Measurements from ENCODE around the gene XYLT2. TPM values are rescaled to one million over a fixed set of nuclear protein-coding genes. Genes with fewer than 3 reads are reported as not detected.
A peak's percentile ranks its signal among the peaks of the same experiment; 100 is the strongest.

XYLT2 gene
- total RNA-seq, 1 experiment from 2014 or later = 39.7 TPM

GRCh38 chr17:50346313-50347116 lies 589 bp downstream of the XYLT2 start (continued):
- TF ChIP-seq ZNF532 (CRISPR knock-in tag; IDR thresholded peaks at IDR 0.05; ENCODE audit: borderline replicate concordance) (no peak), GTF2I (CRISPR knock-in tag; conservative IDR thresholded peaks at IDR 0.05) (no peak), HMGA2 (CRISPR knock-in tag; IDR thresholded peaks at IDR 0.05) (no peak), ETV6 (CRISPR knock-in tag; IDR thresholded peaks at IDR 0.05) (0 out of 2 replicates have a peak, but pooled peaks have one; percentile 35), TP53 (CRISPR knock-in tag; IDR thresholded peaks at IDR 0.05) (no peak), ELF4 (CRISPR knock-in tag; IDR thresholded peaks at IDR 0.05; ENCODE audit: low read depth) (no peak), ATF3 (CRISPR knock-in tag; conservative IDR thresholded peaks at IDR 0.05) (no peak), EMX1 (CRISPR knock-in tag; IDR thresholded peaks at IDR 0.05) (no peak), ZNF232 (CRISPR knock-in tag; IDR thresholded peaks at IDR 0.05) (no peak), PRDM15 (CRISPR knock-in tag; IDR thresholded peaks at IDR 0.05) (no peak), ZMAT4 (CRISPR knock-in tag; IDR thresholded peaks at IDR 0.05) (no peak), NR3C1 (CRISPR knock-in tag; conservative IDR thresholded peaks at IDR 0.05; ENCODE audit: low read depth) (no peak), ZNF138 (CRISPR knock-in tag; conservative IDR thresholded peaks at IDR 0.05) (no peak), NR2C2 (CRISPR knock-in tag; IDR thresholded peaks at IDR 0.05) (no peak), FOXP1 (CRISPR knock-in tag; IDR thresholded peaks at IDR 0.05; ENCODE audit: borderline replicate concordance) (peak; percentile 58; the same call in 1 of the 2 replicates), FOXJ3 (CRISPR knock-in tag; IDR thresholded peaks at IDR 0.05; ENCODE audit: borderline replicate concordance) (no peak), NR1H2 (CRISPR knock-in tag; IDR thresholded peaks at IDR 0.05) (no peak), KAT7 (CRISPR knock-in tag; IDR thresholded peaks at IDR 0.05; ENCODE audit: borderline replicate concordance) (no peak; the same call in 1 of the 2 replicates), ZNF219 (CRISPR knock-in tag; IDR thresholded peaks at IDR 0.05; ENCODE audit: borderline replicate concordance) (no peak), STAT6 (CRISPR knock-in tag; conservative IDR thresholded peaks at IDR 0.05; ENCODE audit: low read depth) (no peak), ZNF121 (CRISPR knock-in tag; IDR thresholded peaks at IDR 0.05) (no peak), OVOL2 (CRISPR knock-in tag; IDR thresholded peaks at IDR 0.05; ENCODE audit: borderline replicate concordance) (no peak), GRHL2 (CRISPR knock-in tag; IDR thresholded peaks at IDR 0.05; ENCODE audit: insufficient replicate concordance, severe bottlenecking) (no peak), CBFB (CRISPR knock-in tag; IDR thresholded peaks at IDR 0.05; ENCODE audit: low read depth) (no peak), PRRX2 (CRISPR knock-in tag; IDR thresholded peaks at IDR 0.05) (0 out of 2 replicates have a peak, but pooled peaks have one; percentile 19), ATF1 (CRISPR knock-in tag; IDR thresholded peaks at IDR 0.05) (no peak), ZNF416 (CRISPR knock-in tag; IDR thresholded peaks at IDR 0.05) (no peak), NFE2L1 (CRISPR knock-in tag; IDR thresholded peaks at IDR 0.05) (no peak), ZNF423 (CRISPR knock-in tag; IDR thresholded peaks at IDR 0.05) (no peak), JUN (CRISPR knock-in tag; IDR thresholded peaks at IDR 0.05) (no peak)
